GM21381 (cell line): Measurements from ENCODE around the gene PRSS53.

Source experiments
- ATAC-seq: cut with Tn5 transposase; IDR thresholded peaks from one replicate; pipeline ENCODE4 v1.9.1; 2021; ENCODE audit warnings: mild to moderate bottlenecking, moderate library complexity; ENCODE audit not compliant: unreplicated experiment

PRSS53 gene

GRCh38 chr16:31099860-31100638 lies 11.3 kb upstream of the PRSS53 start:
- no peak for ATAC-seq

- ATAC-seq: peak; percentile 76
Observed at GRCh38 chr16:31094424-31095120, 5.8 kb upstream of the PRSS53 start, which contains the start of gene VKORC1. Gene VKORC1 (minus strand): TSS chr16:31094797. CDS start chr16:31094729, 68 bp downstream.

- ATAC-seq: no peak
Observed at GRCh38 chr16:31094088-31094423, 5.3 kb upstream of the PRSS53 start.

GRCh38 chr16:31093132-31093703 lies 4.5 kb upstream of the PRSS53 start:
- no peak for ATAC-seq

- ATAC-seq: no peak
Observed at GRCh38 chr16:31092330-31092729, 3.6 kb upstream of the PRSS53 start.

GRCh38 chr16:31090540-31090939 lies 1.8 kb upstream of the PRSS53 start:
- ATAC-seq: no peak

- no peak for ATAC-seq
Observed at GRCh38 chr16:31089199-31089598, 456 bp upstream of the PRSS53 start.

GRCh38 chr16:31087971-31088370 lies 772 bp downstream of the PRSS53 start:
- ATAC-seq: no peak

GRCh38 chr16:31087481-31087880 lies 1.3 kb downstream of the PRSS53 start:
- ATAC-seq: no peak

GRCh38 chr16:31086629-31086906 lies 2.2 kb downstream of the PRSS53 start:
- ATAC-seq: no peak

GRCh38 chr16:31085873-31086628 lies 2.7 kb downstream of the PRSS53 start:
- no peak for ATAC-seq

GRCh38 chr16:31085411-31085810 lies 3.3 kb downstream of the PRSS53 start:
- no peak for ATAC-seq

GRCh38 chr16:31084584-31085302 lies 4.0 kb downstream of the PRSS53 start:
- no peak for ATAC-seq

- ATAC-seq: no peak
Observed at GRCh38 chr16:31083981-31084380, 4.8 kb downstream of the PRSS53 start.

- ATAC-seq: no peak
Observed at GRCh38 chr16:31083556-31083955, 5.2 kb downstream of the PRSS53 start.

- no peak for ATAC-seq
Observed at GRCh38 chr16:31083081-31083480, 5.7 kb downstream of the PRSS53 start.

- ATAC-seq: no peak
Observed at GRCh38 chr16:31082368-31083045, 6.2 kb downstream of the PRSS53 start.

- ATAC-seq: no peak
Observed at GRCh38 chr16:31081428-31082351, 7.1 kb downstream of the PRSS53 start.

GRCh38 chr16:31080756-31081419 lies 7.9 kb downstream of the PRSS53 start:
- no peak for ATAC-seq
